Gastrocnemius medialis (tissue), 4 donors: ENCODE results near the gene COBLL1. TPM values are rescaled to one million over a fixed set of nuclear protein-coding genes. Genes with fewer than 3 reads are reported as not detected.

ENCODE experiments used
- ATAC-seq, 2 donors: fragments of 150-250 bp; one replicate each; pipeline ENCODE4 v1.9.1; 2016
- DNase-seq, 2 donors: peaks; one replicate each; pipeline ENCODE4 v3.0.0-alpha.2; 2019
- H3K27ac ChIP-seq, 4 donors: fragments of 200-600 bp; sonication (generic); 1 replicate in 1 of 4; 2 replicates in 3 of 4; pipeline ENCODE4 v1.5.1; 2016 to 2018; ENCODE audit warnings: mild to moderate bottlenecking in 2 of 4, moderate library complexity in 1 of 4
- H3K27me3 ChIP-seq, 3 donors: fragments of 200-600 bp; sonication (generic) in 2 of 3; 1 replicate in 1 of 3; 2 replicates in 2 of 3; pipeline versions ENCODE4 v1.5.1 to v1.6.0; 2016 to 2019; ENCODE audit warnings: mild to moderate bottlenecking in 1 of 3, moderate library complexity in 1 of 3
- H3K36me3 ChIP-seq, 2 donors: fragments of 200-600 bp; sonication (generic) in 1 of 2; one replicate each; pipeline ENCODE4 v1.5.1; 2017 to 2018
- H3K4me1 ChIP-seq, 2 donors: fragments of 200-600 bp; sonication (generic) in 1 of 2; one replicate each; pipeline ENCODE4 v1.5.1; 2016 to 2017; ENCODE audit warnings: mild to moderate bottlenecking in 2 of 2
- H3K4me3 ChIP-seq, 4 donors: fragments of 200-600 bp; sonication (generic) in 3 of 4; 1 replicate in 1 of 4; 2 replicates in 3 of 4; pipeline ENCODE4 v1.5.1; 2016 to 2019; ENCODE audit warnings: mild to moderate bottlenecking in 2 of 4
- H3K9me3 ChIP-seq, 3 donors: fragments of 200-600 bp; sonication (generic) in 2 of 3; 1 replicate in 1 of 3; 2 replicates in 2 of 3; pipeline ENCODE4 v1.5.1; 2016 to 2019
- POLR2A ChIP-seq, 2 donors: fragments of 450-650 bp; IDR thresholded peaks; one replicate each; pipeline ENCODE4 v1.6.1; 2017; ENCODE audit warnings: antibody characterized with exemption in 2 of 2, mild to moderate bottlenecking in 2 of 2, moderate library complexity in 2 of 2
- in situ Hi-C, 4 donors: fragments of 200-750 bp; cut with MboI; loops; one replicate each; pipeline versions ENCODE4 v1.15.0 to v1.8.0; 2017; ENCODE audit warnings: low sequenced_read_pairs in 4 of 4
- intact Hi-C: fragments of 100-400 bp; cut with DNase I; formaldehyde crosslinking; loops from one replicate; pipeline ENCODE4 v1.15.1; 2023; ENCODE audit warnings: low total_unique reads
- total RNA-seq, 4 donors: library from RNA; depleted of rRNA; stranded (reverse); fragments of >200 nt; gene quantifications; one replicate each; pipeline versions ENCODE4 v1.1.0 to v1.2.3, GENCODE V29; 2016
- TF ChIP-seq, protein P1 (sequence below), 5 experiments: fragments of 450-650 bp in 3 of 5; fragments of 200-600 bp in 2 of 5; sonication (generic) in 2 of 5; IDR thresholded peaks in 4 of 5; conservative IDR thresholded peaks in 1 of 5; 1 replicate in 4 of 5; 2 replicates in 1 of 5; pipeline ENCODE4 v1.5.1; 2016 to 2019; ENCODE audit warnings: antibody characterized with exemption in 5 of 5, mild to moderate bottlenecking in 3 of 5, moderate library complexity in 3 of 5

The COBLL1 gene
- total RNA-seq, 4 donors from 2014 or later = 1.9 to 9.6 (median 4.0) TPM

DNA sequence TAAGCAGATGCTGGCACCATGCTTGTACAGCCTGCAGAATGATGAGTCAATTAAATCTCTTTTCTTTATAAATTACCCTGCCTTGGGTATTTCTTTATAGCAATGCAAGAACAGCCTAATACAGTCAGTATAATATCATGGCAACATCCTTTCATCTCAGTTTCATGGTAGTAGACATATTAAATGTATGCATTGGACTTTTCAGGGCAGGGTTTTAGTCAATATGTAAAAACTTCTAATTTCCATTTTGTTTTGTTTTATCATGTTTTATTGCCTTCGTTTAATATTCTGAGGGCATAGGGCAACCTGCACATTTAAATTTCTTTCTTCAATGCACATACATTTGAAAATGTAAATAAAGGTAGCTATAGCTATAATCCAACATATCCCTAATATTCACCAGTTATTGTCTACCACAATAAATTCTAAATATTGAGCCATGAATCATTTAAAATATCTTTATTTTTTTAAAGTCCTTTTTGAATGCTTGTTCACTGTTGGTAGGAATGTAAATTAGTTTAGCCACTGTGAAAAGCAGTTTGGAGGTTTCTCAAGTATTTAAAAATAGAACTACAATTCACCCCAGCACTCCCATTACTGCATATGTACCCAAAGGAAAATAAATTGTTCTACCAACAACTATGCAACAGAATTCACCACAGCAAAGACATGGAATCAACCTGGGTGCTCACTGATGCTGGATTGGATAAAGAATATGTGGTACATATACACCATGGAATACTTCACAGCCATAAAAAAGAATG lies 178.6 kb downstream of the COBLL1 start:
- ATAC-seq (no peak), DNase-seq (no peak)

DNA sequence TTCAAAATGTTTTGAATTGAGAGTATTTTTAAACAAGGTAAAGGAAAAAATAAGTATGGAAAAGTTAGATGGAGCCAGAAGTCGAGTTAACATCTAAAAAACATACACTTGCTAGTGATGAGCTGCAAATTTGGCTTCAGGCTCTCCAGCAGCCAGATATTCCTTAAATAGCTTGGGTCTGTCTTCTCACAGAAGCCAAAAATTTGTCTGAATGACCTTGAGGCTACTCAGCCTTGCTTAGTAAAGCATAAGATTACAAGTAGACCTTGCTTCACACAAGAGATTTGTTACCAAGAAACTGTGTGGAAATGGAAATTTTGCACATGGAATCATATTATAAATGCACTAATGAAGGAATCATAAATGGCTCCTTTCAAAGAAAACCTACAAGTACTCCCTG lies 179.6 kb downstream of the COBLL1 start:
- Histone ChIP-seq H3K4me1 (peaks cover 5 to 10% of the 10 kb centered on the region in 2 donors), H3K36me3 (no peaks in the 10 kb centered on the region), H3K4me3 (no peak overlapping the region), H3K27me3 (no peaks in the 10 kb centered on the region), H3K9me3 (no peaks in the 10 kb centered on the region), H3K27ac (no peak overlapping the region)
- in situ Hi-C loops (no loop called here), intact Hi-C loops (no loop called here)
- no peak for TF ChIP-seq POLR2A (IDR thresholded peaks at IDR 0.05)
- TF ChIP-seq, protein P1, sequence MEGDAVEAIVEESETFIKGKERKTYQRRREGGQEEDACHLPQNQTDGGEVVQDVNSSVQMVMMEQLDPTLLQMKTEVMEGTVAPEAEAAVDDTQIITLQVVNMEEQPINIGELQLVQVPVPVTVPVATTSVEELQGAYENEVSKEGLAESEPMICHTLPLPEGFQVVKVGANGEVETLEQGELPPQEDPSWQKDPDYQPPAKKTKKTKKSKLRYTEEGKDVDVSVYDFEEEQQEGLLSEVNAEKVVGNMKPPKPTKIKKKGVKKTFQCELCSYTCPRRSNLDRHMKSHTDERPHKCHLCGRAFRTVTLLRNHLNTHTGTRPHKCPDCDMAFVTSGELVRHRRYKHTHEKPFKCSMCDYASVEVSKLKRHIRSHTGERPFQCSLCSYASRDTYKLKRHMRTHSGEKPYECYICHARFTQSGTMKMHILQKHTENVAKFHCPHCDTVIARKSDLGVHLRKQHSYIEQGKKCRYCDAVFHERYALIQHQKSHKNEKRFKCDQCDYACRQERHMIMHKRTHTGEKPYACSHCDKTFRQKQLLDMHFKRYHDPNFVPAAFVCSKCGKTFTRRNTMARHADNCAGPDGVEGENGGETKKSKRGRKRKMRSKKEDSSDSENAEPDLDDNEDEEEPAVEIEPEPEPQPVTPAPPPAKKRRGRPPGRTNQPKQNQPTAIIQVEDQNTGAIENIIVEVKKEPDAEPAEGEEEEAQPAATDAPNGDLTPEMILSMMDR (IDR thresholded peaks at IDR 0.05 in 4 of 5, conservative IDR thresholded peaks at IDR 0.05 in 1 of 5) = no peak
- ATAC-seq (no peak), DNase-seq (no peak)

More for the DNA sequence above, 178.6 kb downstream of the COBLL1 start:
- Histone ChIP-seq H3K36me3 (no peaks in the 10 kb centered on the region), H3K9me3 (no peaks in the 10 kb centered on the region), H3K27ac (no peak overlapping the region), H3K27me3 (no peaks in the 10 kb centered on the region), H3K4me1 (peaks cover 5 to 10% of the 10 kb centered on the region in 2 donors), H3K4me3 (no peak overlapping the region)
- no peak for TF ChIP-seq POLR2A (IDR thresholded peaks at IDR 0.05)
- TF ChIP-seq, protein P1 (IDR thresholded peaks at IDR 0.05 in 4 of 5, conservative IDR thresholded peaks at IDR 0.05 in 1 of 5) = no peak
- in situ Hi-C loops = no loop called here
- intact Hi-C loops = no loop called here

DNA sequence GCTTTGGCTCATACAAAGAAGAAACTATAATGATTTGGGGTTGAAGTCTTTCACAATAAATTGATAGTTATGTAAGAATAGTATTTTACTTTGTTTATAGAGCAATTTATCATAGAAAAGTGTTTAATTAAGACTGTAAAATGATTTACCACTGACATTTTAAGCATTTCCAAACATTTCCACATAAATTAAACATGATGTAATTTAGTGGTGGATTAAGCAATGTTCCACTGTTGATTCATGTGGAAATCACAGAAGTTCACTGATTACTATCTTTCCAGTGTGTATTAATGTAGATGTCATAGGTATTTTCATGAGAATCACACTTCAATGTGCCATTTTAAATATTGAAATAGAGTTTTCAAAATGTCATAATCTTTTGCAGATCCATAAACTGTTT lies 180.3 kb downstream of the COBLL1 start:
- intact Hi-C loops (no loop called here), in situ Hi-C loops (no loop called here)
- Histone ChIP-seq H3K4me1 (peaks cover 5 to 10% of the 10 kb centered on the region in 2 donors), H3K4me3 (no peak overlapping the region), H3K27ac (no peak overlapping the region), H3K9me3 (no peaks in the 10 kb centered on the region), H3K27me3 (no peaks in the 10 kb centered on the region), H3K36me3 (no peaks in the 10 kb centered on the region)
- DNase-seq (no peak), ATAC-seq (no peak)
- no peak for TF ChIP-seq POLR2A (IDR thresholded peaks at IDR 0.05)
- TF ChIP-seq, protein P1 (IDR thresholded peaks at IDR 0.05 in 4 of 5, conservative IDR thresholded peaks at IDR 0.05 in 1 of 5) = no peak

DNA sequence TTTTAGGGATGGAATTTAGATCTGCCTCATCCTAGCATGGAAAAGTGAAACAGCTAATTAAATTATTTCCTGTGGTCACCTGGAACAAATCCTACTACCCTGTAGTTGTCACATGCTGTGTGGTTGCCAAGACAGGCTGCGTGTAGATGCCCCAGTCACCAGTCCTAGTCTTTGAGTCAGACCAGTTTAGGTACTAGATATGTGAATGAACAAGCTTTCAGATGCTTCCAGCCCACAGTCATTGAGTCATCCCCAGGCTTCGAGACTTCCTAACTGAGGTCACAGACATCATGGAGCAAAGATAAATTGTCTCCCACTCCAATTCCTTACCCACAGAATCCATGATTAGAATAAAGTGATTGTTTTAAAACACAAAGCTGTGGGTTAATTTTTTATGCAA lies 184.5 kb downstream of the COBLL1 start:
- no peaks in the 10 kb centered on the region for H3K27me3 ChIP-seq
- intact Hi-C loops = no loop called here
- DNase-seq = no peak
- H3K4me3 ChIP-seq = no peak overlapping the region
- no peak overlapping the region for H3K27ac ChIP-seq
- H3K4me1 ChIP-seq = peaks cover under 1 to 8% of the 10 kb centered on the region in 2 donors
- no peaks in the 10 kb centered on the region for H3K36me3 ChIP-seq
- in situ Hi-C loops = no loop called here
- ATAC-seq = no peak
- no peaks in the 10 kb centered on the region for H3K9me3 ChIP-seq
- TF ChIP-seq, protein P1 (IDR thresholded peaks at IDR 0.05 in 4 of 5, conservative IDR thresholded peaks at IDR 0.05 in 1 of 5) = no peak
- no peak for TF ChIP-seq POLR2A (IDR thresholded peaks at IDR 0.05)
